Tibial artery (tissue), 4 donors: ENCODE results near the gene EIF3I.

Source experiments
- DNase-seq, 2 donors: peaks; one replicate each; pipeline ENCODE4 v3.0.0-alpha.2; 2019
- H3K27ac ChIP-seq, 2 donors: fragments of 200-600 bp; sonication (generic) in 1 of 2; 1 replicate in 1 of 2; 2 replicates in 1 of 2; pipeline ENCODE4 v1.5.1; 2018 to 2019; ENCODE audit warnings: mild to moderate bottlenecking in 1 of 2
- H3K27me3 ChIP-seq, 2 donors: fragments of 200-600 bp; sonication (generic) in 1 of 2; one replicate each; pipeline versions ENCODE4 v1.5.1 to v1.6.0; 2016 to 2019
- H3K36me3 ChIP-seq, 3 donors: fragments of 200-600 bp; sonication (generic) in 2 of 3; one replicate each; pipeline ENCODE4 v1.5.1; 2016 to 2019; ENCODE audit warnings: mild to moderate bottlenecking in 2 of 3
- H3K4me1 ChIP-seq, 4 donors: fragments of 200-600 bp; sonication (generic) in 2 of 4; 1 replicate in 3 of 4; 2 replicates in 1 of 4; pipeline ENCODE4 v1.5.1; 2016 to 2019
- H3K4me3 ChIP-seq, 2 donors: fragments of 200-600 bp; sonication (generic) in 1 of 2; 1 replicate in 1 of 2; 2 replicates in 1 of 2; pipeline ENCODE4 v1.5.1; 2018 to 2019; ENCODE audit warnings: mild to moderate bottlenecking in 2 of 2
- H3K9me3 ChIP-seq, 3 donors: fragments of 200-600 bp; sonication (generic) in 1 of 3; one replicate each; pipeline ENCODE4 v1.5.1; 2016 to 2019
- intact Hi-C: fragments of 100-400 bp; cut with DNase I; formaldehyde crosslinking; loops from one replicate; pipeline ENCODE4 v1.15.0; 2023; ENCODE audit warnings: low total_unique reads
- TF ChIP-seq, protein P1 (sequence below), 2 experiments: fragments of 200-600 bp in 1 of 2; fragments of 450-650 bp in 1 of 2; IDR thresholded peaks; one replicate each; pipeline ENCODE4 v1.5.1; 2017 to 2019; ENCODE audit warnings: antibody characterized with exemption in 2 of 2, mild to moderate bottlenecking in 1 of 2, moderate library complexity in 1 of 2

The EIF3I gene

DNA sequence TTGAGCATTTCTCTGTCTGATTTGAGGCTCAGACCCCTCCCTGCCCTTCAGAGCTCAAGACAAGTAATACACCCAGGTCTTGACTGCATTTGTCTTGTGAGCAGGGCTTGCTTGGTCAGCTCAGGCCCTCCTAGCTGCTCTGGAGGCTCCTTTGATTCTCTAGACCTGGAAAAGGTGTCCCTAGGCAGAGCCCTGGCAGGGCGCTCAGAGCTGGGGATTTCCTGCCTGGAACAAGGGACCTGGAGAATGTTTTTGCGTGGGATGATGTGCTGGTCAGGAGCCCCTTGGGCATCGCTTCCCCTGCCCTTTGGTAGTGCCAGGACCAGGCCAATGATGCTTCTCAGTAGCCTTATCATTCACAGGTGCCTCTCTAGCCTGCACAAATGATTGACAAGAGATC is 26.7 kb upstream of the EIF3I start:
- H3K27me3 ChIP-seq = no peaks in the 10 kb centered on the region
- TF ChIP-seq, protein P1, sequence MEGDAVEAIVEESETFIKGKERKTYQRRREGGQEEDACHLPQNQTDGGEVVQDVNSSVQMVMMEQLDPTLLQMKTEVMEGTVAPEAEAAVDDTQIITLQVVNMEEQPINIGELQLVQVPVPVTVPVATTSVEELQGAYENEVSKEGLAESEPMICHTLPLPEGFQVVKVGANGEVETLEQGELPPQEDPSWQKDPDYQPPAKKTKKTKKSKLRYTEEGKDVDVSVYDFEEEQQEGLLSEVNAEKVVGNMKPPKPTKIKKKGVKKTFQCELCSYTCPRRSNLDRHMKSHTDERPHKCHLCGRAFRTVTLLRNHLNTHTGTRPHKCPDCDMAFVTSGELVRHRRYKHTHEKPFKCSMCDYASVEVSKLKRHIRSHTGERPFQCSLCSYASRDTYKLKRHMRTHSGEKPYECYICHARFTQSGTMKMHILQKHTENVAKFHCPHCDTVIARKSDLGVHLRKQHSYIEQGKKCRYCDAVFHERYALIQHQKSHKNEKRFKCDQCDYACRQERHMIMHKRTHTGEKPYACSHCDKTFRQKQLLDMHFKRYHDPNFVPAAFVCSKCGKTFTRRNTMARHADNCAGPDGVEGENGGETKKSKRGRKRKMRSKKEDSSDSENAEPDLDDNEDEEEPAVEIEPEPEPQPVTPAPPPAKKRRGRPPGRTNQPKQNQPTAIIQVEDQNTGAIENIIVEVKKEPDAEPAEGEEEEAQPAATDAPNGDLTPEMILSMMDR (IDR thresholded peaks at IDR 0.05) = no peak
- peaks cover 59 to 81% (median 63%) of the 10 kb centered on the region in 3 donors for H3K36me3 ChIP-seq
- H3K4me1 ChIP-seq = peaks cover 3 to 14% (median 13%) of the 10 kb centered on the region in 4 donors
- intact Hi-C loops = no loop called here
- no peak overlapping the region for H3K4me3 ChIP-seq
- no peaks in the 10 kb centered on the region for H3K9me3 ChIP-seq
- H3K27ac ChIP-seq = no peak overlapping the region
- DNase-seq = no peak

DNA sequence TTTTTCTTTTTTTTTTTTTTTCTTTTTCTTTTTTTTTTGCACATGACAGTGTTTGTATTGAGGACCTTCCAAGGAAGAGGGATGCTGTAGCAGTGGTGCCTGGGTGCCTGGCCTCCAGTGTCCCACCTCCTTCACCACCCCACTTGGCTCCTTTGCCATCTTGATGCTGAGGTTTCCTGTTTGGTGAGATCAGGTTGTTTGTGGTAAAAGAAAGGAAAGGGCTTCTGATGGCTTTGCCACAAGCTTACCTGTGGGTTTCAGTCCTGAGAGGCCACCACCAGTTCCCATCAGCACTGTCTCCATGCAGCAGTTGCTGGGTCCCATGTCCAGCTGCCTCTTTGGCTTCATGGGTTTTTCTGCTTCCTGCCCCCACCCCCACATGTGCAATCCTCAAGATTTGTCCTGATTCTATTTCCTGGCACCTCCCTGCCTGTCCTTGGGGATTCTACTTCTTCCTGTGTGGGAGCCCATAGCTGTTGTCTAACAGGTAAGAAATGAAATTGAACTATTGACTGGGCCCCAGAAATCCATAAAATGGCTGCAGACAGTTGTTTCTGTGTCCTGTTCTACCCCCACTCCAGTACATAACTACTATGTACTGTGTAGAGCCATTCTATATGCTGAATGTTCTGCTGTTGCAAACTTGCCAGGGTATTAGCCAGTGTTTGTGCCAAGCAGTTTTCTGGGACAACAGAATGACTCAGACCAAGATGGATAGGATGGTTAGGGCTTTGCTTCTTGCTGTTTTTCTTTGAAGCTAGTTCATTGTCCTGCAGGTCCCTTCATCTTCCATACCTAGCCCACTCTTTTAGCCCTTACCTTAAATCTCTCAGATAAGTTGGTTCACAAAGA is 26.0 kb upstream of the EIF3I start:
- Histone ChIP-seq H3K4me3 (no peak overlapping the region), H3K9me3 (no peaks in the 10 kb centered on the region), H3K27ac (no peak overlapping the region), H3K27me3 (no peaks in the 10 kb centered on the region), H3K36me3 (peaks cover 52 to 74% (median 57%) of the 10 kb centered on the region in 3 donors), H3K4me1 (peaks cover 3 to 18% (median 15%) of the 10 kb centered on the region in 4 donors)
- TF ChIP-seq, protein P1 (IDR thresholded peaks at IDR 0.05) = no peak
- DNase-seq = no peak
- intact Hi-C loops = no loop called here

DNA sequence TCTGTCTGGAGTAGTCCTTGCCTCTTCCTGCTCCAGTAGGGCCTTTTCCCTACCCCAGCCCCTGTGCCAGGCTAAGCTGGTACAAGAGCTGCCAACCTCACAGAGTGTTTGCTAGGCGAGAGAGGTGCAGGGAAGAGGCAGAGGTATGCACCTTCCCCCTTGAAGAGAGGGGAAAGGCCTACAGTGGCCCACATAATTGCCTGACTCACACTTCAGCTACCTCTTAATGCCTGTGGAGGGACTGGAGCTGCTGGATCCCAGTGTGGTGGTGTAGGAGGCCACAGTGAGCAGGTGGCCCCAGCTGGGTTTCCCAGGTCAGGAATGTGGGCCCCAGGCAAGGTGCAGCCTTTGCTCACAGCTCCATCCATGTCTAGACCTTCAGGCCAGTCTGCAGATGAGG is 25.1 kb upstream of the EIF3I start:
- intact Hi-C loops = no loop called here
- TF ChIP-seq, protein P1 (IDR thresholded peaks at IDR 0.05) = no peak
- no peaks in the 10 kb centered on the region for H3K9me3 ChIP-seq
- H3K27ac ChIP-seq = no peak overlapping the region
- no peak overlapping the region for H3K4me3 ChIP-seq
- peaks cover 3 to 27% (median 23%) of the 10 kb centered on the region in 4 donors for H3K4me1 ChIP-seq
- no peaks in the 10 kb centered on the region for H3K27me3 ChIP-seq
- H3K36me3 ChIP-seq = peaks cover 44 to 65% (median 48%) of the 10 kb centered on the region in 3 donors
- no peak for DNase-seq

DNA sequence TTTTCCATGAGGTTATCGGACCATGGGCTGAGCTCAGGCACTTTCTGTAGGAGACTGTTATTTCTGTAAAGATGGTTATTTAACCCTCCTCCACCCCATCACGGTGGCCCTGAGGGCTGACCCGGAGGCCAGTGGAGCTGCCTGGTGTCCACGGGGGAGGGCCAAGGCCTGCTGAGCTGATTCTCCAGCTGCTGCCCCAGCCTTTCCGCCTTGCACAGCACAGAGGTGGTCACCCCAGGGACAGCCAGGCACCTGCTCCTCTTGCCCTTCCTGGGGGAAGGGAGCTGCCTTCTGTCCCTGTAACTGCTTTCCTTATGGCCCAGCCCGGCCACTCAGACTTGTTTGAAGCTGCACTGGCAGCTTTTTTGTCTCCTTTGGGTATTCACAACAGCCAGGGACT is 24.4 kb upstream of the EIF3I start:
- intact Hi-C loops = no loop called here
- peaks cover 3 to 30% (median 23%) of the 10 kb centered on the region in 4 donors for H3K4me1 ChIP-seq
- H3K27ac ChIP-seq = no peak overlapping the region
- H3K27me3 ChIP-seq = no peaks in the 10 kb centered on the region
- H3K9me3 ChIP-seq = no peaks in the 10 kb centered on the region
- peaks cover 36 to 58% (median 40%) of the 10 kb centered on the region in 3 donors for H3K36me3 ChIP-seq
- no peak for DNase-seq
- H3K4me3 ChIP-seq = no peak overlapping the region
- TF ChIP-seq, protein P1 (IDR thresholded peaks at IDR 0.05) = no peak

DNA sequence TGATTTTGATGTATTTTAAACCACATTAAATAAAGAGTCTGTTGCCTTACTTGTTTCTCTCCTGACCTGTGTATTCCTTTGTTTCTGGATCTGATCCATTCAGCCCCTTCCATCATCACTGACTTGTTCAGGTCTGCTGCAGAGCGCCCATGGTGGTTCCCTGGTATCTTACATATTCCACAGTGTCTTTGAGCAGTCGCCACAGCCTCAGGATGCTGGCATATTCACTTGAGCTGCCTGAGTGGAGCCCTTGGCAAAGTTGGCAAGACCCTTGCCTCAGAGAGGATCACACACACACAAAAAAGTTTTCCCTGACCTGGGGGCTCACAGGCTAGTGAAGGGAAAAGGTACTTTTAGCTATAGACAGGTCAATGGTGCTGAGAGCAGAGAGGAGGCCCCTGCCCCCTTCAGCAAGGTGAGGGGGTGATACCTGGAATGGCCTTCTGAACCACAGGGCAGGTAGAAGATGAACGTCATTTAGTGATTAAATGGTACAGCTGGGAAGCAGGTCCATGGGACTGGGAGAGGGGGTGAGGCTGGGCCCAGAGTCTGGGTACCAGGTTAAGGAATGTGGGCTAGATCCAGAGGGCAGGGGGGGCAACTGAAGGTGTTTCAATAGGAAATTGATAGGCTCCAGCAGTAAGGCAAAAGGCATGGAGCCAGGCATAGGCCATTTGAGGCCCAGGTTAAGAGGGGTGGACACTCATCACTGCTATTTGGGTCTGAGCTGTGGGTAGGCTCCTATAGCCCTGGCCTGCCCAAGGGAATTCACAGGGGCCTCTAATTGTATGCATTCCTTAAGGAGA is 23.8 kb upstream of the EIF3I start:
- Histone ChIP-seq H3K27me3 (no peaks in the 10 kb centered on the region), H3K4me1 (peaks cover 3 to 30% (median 23%) of the 10 kb centered on the region in 4 donors), H3K9me3 (no peaks in the 10 kb centered on the region), H3K36me3 (peaks cover 30 to 52% (median 34%) of the 10 kb centered on the region in 3 donors), H3K4me3 (no peak overlapping the region), H3K27ac (peak overlapping the region in 1 of 2 donors; percentile 73)
- no peak for DNase-seq
- TF ChIP-seq, protein P1 (IDR thresholded peaks at IDR 0.05) = no peak
- intact Hi-C loops = no loop called here
